NCI-H446 (cell line): ENCODE data around the gene SYNCRIP.
A peak's percentile ranks its signal among the peaks of the same experiment; 100 is the strongest.
"Not testable (repeated sequence)": the region's sequence is repeated elsewhere in the genome, so short reads cannot be mapped to it uniquely, and the experiment has no call there.

Experiments
- DNase-seq, 2 experiments: peaks; one replicate each; lab custom pipeline; 2025; lab: John Stamatoyannopoulos, UW

SYNCRIP gene

DNA sequence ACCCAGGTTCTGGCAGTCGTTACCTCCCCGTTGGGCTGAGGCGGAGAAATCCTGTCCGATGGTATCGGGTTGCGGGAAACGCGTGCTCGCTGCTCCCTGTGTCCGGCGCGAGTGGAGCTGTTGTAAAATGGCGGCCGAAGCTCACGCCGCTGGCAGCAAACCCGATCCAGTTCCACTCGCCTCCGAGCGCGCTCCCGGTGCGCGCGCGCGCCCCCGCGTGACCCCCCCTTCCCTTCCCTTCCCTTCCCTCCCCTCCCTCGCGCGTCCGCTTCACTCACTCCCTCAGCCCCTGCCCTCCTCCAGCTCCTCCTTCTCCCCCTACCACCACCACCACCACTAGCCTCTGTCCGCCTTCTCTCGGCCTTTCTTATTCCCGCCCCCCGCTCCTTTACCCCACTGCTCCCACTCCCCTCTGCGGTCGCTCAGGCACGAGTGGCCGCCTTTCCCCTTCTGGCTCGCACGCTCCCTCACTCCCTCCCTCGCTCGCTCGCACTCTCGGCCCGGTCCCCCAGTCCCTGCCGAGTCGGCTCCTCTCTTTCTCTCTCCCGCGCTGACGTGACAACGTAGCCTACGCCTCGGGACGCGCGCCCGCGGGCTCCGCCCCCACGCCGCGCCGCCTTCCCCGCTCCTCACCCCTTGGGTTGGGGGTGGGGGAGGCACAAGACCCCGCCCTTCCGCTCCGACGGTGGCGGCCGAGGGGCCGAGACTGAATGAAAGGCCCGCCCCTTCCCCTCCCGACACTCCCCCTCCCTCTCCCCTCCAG, at the start of gene SYNCRIP:
Gene SYNCRIP (minus strand): TSS at position 113 of the 763 bp plus-strand sequence. CDS start 1,447 bp downstream, outside the sequence.
- DNase-seq: peak; percentile 90 to 97

DNA sequence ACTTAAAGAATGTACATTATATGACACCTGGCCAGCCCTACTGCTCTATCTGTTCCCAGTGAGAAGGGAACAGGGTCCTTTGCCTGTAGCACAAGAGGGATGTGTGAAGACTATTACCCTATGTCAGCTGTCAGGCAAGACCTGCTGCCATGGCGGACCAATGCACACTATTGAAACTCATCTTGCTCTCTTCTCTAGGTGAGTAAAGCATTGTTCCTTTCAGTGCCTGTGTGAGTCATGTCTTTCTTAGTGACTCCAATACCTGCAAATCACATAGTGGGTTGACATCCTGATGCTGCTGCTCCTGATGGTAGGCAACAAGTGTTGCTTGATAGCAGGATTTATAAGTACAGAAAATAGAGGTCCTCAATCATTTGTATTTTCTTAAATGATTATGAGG, 48.8 kb upstream of the SYNCRIP start:
- DNase-seq: no peak

DNA sequence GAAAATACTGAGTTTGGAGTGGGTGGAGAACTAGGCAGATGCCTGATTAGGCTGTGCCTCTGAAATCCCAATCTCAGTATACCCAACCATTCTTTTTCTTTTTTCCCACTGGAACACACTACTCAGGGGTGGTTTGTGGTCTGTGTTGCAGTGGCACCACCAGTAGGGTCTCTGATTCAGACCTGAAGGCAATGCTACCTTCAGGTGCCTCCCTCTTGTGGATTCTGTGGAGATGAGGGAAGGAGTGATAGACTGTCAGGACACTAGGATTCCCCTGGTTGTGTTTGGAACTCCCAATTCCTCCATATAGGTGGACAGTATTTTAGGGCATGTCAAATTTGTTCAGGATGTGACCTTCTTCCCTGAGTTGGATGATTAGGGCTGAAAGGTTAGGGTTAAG, 47.4 kb upstream of the SYNCRIP start:
- DNase-seq: no peak

DNA sequence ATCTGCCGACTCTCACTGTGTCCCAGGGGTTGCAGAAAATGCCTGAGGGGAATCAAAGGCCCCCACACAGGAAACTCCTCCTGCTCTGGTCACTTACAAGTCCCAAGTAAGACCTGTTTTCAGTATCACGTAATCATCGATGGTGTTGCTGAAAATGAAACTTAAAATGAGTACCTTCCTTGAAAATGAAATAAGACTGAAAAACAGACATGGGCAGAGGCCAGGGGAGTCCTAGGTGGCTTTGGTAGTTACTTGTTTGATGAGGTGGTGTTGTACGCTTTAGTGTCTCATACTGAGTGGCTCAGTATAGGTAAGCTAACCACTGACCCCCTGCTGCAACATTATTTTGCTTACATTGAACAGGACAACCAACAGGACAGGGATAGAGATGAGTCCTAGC, 43.0 kb upstream of the SYNCRIP start:
- DNase-seq: no peak

DNA sequence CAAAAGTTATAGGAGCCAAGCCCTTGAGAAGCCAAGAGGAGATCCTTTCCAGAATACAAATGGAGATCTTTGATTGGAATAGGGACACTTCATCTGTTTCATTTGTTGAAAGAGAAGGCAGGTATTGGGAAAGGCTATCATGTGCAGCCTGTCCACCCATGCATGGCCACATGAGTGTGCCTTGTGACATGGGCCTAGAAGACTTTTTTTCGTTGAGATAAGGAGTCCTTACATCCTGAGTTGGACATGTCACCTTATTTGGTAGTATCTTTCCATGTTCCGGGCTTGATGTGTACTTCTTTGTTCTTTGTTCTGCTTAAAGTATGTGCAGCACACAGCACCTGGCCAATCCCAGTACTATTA, 42.1 kb upstream of the SYNCRIP start:
- DNase-seq: no peak

DNA sequence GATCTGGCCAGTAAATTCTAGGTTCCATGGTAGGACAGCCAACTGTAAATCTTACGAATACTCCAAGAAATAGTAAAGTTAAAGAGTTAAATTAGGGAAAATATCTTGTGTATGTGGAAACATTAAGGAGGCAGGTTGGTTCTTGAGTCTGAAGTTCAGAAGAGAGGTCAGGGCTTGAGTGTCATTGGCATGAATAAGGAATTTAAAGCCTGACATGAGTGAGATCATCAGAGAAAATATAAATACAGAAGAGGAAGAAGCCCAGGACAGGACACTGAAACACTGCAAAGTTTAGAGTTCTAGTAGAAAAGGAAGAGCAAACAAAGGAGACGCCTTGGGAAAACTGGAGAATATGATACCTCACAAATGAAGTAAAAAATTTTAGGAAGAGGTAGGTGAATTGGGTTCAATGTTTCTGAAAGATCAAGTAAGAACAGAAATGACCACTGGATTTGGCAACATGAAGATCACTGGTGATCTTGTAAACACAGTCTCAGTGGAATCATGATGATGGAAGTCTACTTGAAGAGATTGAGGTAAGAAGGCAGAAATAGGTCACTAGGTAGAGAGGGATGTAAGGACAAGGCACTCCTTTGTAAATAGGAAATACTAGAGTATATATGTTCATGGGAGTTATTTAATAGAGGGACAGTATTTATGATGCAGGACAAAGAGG, 41.6 kb upstream of the SYNCRIP start:
- DNase-seq: no peak

DNA sequence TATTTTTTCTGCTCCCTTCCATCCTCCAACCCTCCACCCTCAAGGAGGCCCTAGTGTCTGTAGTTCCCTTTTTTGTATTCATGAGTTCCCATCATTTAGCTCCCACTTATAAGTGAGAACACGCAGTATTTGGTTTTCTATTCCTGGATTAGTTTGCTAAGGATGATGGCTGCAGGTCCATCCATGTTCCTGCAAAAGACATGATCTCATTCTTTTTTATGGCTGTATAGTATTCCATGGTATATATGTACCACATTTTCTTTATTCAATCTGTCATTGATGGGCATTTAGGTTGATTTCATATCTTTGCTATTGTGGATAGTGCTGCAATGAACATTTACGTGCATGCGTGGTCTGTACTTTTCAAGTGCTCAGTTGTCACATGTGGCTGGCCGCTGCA, 39.2 kb upstream of the SYNCRIP start:
- not testable (repeated sequence) for DNase-seq

DNA sequence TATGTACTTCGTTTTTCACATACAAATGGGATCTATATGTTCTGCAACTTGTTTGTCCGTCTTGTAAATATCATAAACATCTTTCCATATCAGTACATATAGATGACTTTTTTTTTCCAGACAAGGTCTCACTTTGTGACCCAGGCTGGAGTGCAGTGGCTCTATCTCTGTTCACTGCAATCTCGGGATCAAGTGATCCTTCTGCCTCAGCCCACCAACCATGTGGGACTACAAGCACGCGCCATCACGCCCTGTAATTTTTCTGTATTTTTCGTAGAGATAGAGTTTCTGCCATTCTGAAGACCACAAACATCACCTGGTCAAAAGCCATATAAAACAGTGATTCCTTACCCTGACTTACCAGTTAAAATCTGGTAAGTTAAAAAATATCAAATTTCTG, 37.7 kb upstream of the SYNCRIP start:
- no peak for DNase-seq

DNA sequence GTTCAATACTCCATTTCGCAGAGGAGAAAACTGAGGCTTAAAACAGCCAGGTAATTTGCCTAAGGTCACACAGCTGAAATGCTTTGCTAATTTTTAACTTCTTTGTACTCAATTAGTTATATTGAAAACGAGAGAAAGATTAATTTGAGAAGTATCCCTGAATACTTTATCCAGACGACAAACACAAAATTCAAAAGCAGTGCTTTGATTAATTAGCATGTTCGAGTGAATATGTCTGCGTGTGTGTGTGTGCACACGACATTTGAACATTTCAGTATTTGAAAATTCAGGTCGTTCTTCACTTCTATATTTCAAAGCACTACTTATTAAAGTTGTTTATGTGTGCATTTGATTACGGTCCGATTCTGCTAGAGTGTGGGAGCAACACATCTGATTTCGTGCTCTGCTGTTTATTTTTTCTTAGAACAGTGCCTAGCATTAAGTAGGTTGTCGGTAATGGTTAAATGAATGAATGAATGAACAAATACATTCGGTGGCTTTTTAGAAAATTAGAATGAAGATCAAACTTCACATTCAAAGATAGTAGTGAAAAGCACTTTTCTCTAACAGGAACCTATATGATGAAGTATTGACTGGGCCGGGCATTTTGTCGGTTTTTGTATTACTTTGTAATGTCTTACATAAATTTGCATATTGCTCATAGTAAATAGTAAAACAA, 36.9 kb upstream of the SYNCRIP start:
- DNase-seq: no peak

DNA sequence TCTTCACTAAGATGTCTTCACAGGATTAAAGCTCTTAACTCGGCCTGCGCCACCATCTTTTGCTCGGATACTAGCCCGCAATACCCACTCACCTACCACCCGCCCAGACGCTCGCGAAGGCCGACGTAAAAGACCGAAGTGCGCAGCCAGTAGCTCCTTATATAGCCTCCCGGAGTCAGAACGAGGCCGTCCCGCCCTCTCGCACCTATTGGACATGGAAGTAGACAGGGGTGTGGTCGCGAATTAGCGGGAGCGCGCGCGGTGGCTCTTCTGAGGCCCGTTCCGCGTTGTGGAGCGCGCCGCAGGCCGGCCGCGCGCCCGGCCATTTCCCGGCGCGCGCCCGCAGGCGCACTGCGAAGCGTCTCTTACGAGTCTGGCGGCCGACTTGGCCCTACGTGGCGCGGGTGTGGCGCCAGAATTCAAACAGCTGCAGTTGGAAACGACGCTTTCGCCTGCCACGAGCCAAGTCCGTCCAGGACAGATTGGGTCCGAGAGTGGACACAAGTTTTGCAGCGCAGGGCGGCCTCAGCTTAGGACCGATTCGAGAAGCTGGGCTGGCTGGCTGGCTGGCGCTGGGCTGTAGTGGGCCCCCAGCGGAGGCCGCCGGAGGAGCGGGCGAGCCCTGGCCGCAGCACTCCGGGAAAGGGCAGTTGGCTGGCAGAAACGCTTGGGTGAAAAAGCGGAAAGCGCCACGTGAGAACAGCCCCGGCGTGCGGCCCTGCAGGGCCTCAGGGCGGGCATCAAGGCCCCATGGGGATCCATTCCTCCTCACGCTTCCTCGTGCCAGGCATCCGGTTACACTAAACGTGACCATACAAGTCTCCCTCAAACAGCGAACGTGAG, 36.1 kb upstream of the SYNCRIP start:
- peak; percentile 92 to 97 for DNase-seq

DNA sequence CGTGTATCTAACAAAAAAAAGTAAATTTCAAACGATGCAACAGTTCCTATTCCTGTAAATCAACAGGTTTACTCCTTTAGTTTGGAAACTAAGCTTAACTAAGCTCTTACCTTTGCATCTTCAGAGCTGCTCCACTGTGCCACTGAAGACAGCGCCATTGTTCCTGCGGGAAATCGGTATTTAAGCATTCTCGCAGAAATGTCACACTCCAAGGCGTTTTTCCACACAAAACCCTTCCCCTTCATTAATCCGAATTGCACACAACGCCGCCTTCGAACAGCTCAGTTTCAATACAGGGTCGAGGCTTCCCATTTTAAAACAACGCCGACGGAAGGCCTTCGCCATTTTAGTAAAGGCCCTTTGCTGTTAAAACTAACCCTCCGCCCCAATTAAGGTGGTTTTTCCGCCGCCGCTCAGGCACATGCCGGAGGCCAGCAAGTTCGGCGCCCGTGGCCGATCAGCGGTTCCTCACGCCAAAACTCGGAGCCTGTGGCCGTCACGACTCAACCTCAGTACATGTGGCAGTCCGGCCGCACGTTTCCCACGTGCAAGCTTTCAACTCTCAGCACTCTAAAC, 35.4 kb upstream of the SYNCRIP start:
- no peak for DNase-seq

DNA sequence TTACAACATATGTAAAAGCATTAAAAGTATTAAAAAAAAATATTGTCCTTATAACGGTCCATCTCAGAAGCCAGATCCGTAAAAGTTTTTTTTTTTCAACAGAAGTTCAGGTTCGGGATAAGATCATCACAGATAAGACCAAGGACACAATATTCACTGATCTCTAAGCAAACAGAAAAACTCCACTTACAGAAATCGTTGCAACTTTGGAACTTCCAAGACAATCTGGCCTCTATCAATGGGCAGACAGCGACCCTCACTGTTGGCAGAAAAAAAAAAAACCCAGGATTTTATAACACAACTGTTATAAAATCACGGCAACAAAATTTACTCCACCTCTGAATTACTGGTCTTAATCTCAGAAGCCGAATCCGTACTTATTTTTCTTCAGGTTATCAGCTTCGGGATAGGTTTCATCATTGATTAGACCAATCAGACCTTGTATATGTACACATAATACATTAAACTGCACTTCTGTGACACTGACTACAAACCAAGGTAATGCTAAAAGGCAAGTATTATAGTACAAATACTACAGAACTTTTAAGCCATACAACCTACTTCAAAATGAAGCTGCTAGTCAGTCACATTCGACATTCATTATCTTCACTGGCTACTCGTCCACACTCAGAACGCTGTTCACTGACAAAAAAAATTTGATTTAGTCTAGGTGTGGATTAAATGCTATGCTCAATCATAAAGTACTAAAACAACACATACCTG, 34.7 kb upstream of the SYNCRIP start:
- no peak for DNase-seq

DNA sequence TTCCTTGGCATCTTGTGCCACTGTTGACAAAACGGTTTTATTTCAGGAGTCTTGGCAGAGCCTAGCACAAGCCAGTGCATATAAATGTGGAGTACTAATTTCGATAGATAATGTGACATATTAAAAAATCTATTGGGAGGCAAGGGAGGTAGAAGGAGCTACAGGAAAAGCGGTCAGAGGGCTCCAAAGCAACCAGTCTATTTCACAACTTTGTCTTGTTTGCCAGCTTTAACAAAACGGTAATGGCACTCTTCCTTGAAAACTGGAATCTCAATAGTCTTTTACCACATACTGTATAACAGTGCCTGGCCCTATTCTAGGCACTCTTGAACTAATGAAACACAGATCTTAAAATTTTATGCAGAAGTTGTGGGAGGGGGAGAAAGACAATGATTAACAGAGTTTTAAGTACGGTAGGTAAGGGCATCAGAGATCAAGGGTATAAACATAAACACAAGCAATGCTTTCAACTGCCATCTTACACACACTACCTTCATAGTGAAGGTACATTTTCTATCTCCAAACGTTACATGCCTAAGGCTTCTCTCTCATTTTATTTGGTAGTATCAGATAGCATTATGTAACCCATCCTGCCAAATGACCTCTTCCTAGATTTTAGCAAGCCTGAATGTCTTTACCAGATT, 33.5 kb upstream of the SYNCRIP start:
- DNase-seq: no peak

DNA sequence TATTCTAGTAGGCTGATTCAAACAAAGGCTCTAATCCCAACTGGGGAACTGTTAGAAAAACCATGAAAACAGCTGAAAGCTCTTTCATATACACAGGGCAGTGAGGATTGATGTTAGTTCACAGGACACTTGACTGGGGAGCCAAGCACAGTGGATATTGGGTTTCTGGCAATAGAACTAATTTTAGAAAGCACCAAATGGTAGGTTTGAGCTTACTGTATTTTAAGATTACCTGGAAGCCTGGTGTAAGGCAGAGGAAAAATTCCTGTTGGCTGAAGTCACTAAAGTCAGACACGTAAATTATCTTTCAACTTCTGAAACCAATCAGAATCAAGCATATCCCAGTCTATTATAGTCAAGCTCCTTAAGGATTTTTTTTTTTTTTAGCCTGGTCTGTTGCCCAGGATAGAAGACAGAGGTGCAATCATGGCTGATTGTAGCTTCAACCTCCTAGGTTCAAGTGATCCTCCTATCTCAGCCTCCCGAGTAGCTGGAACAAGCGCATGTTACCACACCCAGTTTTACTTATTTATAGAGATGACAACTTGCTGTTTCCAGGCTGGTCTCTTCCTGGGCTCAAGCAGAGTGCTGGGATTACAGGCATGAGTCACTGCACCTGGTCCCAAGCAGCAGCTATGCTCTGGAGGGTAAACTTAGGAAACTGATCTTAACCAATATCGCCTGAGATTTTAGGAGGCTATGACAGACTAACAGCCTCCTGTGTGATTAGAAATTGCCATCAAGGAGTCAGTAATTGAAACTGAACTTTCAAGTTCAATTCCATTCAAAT, 32.5 kb upstream of the SYNCRIP start:
- peak in 1 of 2 experiments; percentile 9 for DNase-seq

DNA sequence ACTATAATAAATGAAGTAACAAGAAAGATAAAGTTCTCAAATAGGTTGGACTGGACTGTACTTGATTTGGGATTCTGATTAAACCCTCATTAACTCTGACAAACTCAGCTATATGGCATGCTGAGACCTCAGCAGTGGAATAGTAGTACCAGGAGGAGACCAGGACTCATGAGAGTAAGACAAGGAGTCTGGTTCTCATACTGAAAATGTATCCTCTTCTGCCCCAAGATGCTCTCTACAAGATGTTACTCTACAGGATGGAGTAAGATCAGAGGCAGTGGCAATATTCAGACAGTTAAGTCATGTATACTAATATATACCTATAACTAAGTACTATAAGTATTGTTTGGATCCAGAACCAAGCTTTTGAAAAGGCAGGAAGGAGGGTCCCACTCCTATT, 31.9 kb upstream of the SYNCRIP start:
- DNase-seq: no peak

DNA sequence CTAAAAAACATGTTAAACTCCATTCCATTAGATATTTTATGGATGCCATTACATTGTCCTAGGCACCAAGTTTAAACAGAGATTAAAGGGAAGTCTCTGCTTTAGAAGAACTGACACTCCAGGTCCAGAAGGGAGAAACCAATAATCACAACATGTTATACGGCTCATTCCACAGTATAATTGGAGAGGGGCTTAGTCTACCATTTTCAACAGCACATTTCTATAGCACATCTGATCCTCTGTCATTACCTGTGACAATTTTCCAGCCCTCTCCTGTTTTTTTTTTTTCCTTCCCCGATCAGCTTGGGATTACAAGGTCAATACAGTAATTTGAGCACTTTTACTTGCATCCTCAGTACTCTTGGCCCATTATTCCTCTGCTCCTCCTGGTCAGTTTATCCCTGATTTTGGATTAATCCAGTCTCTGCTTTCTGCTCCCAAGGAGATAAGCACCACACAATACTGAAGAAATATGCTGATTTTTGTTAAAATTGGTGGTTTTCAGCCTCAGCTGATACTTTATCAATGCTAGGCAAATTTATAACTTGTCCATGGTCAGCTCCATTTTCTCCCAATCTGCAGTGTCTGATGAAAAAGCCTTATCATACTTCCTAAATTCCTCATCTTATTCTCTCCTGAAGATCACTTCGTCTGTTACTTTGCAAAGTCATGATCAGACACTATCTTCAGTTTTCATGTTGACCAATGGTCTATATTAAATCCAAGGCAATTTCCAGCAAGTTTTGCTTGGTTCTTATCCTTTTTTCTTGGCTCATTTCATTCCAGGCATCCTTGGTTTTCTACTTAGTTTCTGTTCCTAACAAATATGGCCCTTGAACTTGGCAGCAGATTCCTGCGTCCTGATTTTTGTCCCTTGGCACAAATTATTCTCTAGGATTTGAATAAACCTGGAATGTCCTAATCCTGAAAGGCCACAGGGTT, 30.8 kb upstream of the SYNCRIP start:
- no peak for DNase-seq

DNA sequence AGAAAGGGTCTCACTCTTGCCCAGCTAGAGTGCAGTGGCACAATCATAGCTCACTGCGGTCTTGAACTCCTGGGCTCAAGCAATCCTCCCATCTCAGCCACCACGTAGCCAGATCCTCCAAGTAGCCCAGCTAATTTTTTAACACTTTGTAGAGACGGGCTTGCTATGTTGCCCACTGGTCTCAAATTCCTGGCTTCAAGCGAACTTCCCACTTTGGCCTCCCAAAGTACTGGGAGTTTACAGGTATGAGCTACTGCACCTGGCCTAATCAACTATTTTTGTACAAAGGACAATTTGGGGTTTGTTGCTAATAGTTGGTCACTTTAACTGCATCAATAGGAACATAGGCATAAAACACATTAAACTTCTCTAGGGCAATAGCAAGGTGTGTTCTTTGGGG, 29.9 kb upstream of the SYNCRIP start:
- DNase-seq: no peak

DNA sequence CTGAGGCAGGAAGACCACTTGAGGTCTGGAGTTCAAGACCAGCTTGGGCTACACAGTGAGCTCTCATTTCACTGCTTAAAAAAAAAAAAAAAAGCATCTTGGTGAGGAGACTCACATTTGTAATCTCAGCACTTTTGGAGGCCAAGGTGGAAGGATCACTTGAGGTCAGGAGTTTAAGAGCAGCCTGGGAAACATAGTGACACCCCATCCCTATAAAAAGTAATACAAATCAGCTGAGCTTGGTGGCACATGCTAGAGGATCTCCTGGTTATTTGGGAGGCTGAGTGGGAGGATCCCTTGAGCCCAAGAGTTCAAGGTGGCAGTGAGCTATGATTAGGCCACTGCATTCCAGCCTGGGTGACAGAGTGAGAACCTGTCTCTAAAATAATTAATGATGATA, 29.4 kb upstream of the SYNCRIP start:
- no peak for DNase-seq

DNA sequence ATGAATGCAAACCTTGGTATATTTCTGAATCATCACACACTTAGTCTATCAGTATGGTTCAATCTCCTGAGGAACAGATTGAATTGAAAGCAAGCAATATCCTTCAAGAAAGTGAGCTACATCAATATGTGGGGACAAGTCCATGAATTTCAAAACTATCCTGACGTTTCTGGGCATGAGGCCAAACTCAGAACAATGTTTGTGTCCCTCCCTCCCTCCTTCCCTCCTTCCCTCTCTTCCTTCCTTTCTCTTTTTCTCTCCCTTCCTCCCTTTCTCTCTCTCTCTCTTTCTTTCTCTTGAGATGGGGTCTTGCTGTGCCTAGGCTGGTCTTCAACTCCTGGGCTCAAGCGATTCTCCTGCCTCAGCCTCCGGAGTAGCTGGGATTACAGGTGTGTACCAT, 27.9 kb upstream of the SYNCRIP start:
- DNase-seq: peak in 1 of 2 experiments; percentile 8
